Measurements from ENCODE around the gene MALSU1. TPM values are rescaled to one million over a fixed set of nuclear protein-coding genes. Genes with fewer than 3 reads are reported as not detected.
"Not testable (repeated sequence)": the region's sequence is repeated elsewhere in the genome, so short reads cannot be mapped to it uniquely, and the experiment has no call there.

Gene MALSU1
- total RNA-seq, 6 experiments from 2014 or later, result 36.7 to 55.1 (median 44.7) TPM

DNA sequence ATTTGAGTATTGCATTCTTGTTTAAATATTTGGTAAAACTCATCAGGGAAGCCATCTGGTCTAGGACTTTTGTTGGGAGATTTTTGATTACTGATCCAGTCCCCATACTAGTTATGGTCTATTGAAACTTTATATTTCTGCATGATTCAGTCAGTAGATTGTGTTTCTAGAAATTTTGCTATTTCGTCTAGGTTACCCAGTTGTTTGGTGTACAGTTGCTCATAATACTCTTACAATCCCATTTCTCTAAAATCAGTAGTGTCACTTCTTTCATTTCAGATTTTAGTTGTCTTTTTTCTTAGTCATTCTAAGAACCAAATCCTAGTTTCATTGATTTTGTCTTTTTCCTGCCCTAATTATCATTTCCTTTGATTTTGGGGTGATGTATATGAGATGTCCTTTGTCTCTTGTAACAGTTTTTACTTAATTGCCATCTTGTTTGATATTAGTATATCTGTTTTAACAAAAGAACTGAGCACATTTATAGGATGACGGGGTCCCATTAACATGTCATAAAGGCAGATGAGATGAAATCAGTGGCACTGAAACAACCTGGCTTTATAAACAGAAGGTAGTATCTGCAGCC is 7.9 kb downstream of the MALSU1 start:
- no peak for ATAC-seq

GRCh38 chr7:23308754-23309153 is 9.6 kb downstream of the MALSU1 start:
- intact Hi-C loops (cut with DNase I), result no loop called here
- 72% methylated on average over 6 of the region's 6 CpGs for WGBS (ENCODE audit: insufficient coverage, low coverage, low lambda C conversion rate, missing lambda C conversion rate)
- Histone ChIP-seq H3K27ac (no peak overlapping the region), H3K4me3 (no peak overlapping the region), H3K9me3 (no peaks in the 10 kb centered on the region), H3K36me3 (peaks cover 0 to 33% (median 9%) of the 10 kb centered on the region in 4 donors), H3K27me3 (no peaks in the 10 kb centered on the region), H3K4me1 (no peaks in the 10 kb centered on the region)
- no peak for ATAC-seq
- DNase-seq, result no peak
- TF ChIP-seq POLR2A (IDR thresholded peaks at IDR 0.05) (no peak), CTCF (IDR thresholded peaks at IDR 0.05) (no peak)

More for the DNA sequence above, 7.9 kb downstream of the MALSU1 start:
- Histone ChIP-seq H3K27me3 (no peaks in the 10 kb centered on the region), H3K4me3 (no peak overlapping the region), H3K4me1 (no peaks in the 10 kb centered on the region), H3K27ac (no peak overlapping the region), H3K9me3 (no peaks in the 10 kb centered on the region), H3K36me3 (peaks cover 0 to 42% (median 9%) of the 10 kb centered on the region in 4 donors)
- intact Hi-C loops (cut with DNase I), result no loop called here
- WGBS (ENCODE audit: insufficient coverage, low coverage, low lambda C conversion rate, missing lambda C conversion rate), result 92% methylated on average over 2 of the region's 2 CpGs
- DNase-seq, result no peak
- TF ChIP-seq POLR2A (IDR thresholded peaks at IDR 0.05), result no peak
- no peak for TF ChIP-seq CTCF (IDR thresholded peaks at IDR 0.05)

- H3K27me3 ChIP-seq; H3K9me3 ChIP-seq; ATAC-seq; DNase-seq; H3K4me3 ChIP-seq; H3K27ac ChIP-seq; H3K4me1 ChIP-seq; intact Hi-C loops (cut with DNase I): not testable (repeated sequence)
- WGBS (ENCODE audit: insufficient coverage, low coverage, low lambda C conversion rate, missing lambda C conversion rate), result 63% methylated on average over 1 of the region's 2 CpGs
- peaks cover 0 to 28% (median 9%) of the 10 kb centered on the region in 4 donors for H3K36me3 ChIP-seq
These were observed 13.0 kb downstream of the MALSU1 start for GRCh38 chr7:23312141-23312540.

DNA sequence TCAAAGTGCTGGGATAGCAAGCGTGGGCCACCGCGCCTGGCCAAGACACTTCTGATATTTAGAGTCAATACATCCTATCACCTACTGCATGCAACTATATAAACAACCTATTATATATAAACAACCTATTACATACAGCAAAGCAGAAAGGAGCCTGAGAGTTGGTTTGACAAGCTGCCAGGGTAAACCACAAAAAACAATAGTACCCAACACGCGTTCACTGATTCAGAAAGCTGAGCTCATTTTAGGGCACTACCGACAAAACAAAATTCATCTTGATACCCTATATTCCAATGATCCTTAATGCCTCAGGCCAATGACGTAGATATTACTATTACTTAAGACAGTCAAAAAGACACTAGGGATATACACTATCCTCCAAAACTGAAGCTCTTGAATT is 16.2 kb downstream of the MALSU1 start:
- Histone ChIP-seq H3K27me3 (no peaks in the 10 kb centered on the region), H3K9me3 (no peaks in the 10 kb centered on the region), H3K4me3 (no peak overlapping the region), H3K36me3 (peaks cover 0 to 4% (median 0%) of the 10 kb centered on the region in 4 donors), H3K27ac (no peak overlapping the region), H3K4me1 (peaks cover 0 to 8% (median 3%) of the 10 kb centered on the region in 4 donors)
- DNase-seq, result no peak
- ATAC-seq, result no peak
- no peak for TF ChIP-seq CTCF (IDR thresholded peaks at IDR 0.05)
- no peak for TF ChIP-seq POLR2A (IDR thresholded peaks at IDR 0.05)
- intact Hi-C loops (cut with DNase I), result no loop called here
- 83% methylated on average over 7 of the region's 7 CpGs for WGBS (ENCODE audit: insufficient coverage, low coverage, low lambda C conversion rate, missing lambda C conversion rate)

- H3K4me1 ChIP-seq, result peaks cover 0 to 37% (median 6%) of the 10 kb centered on the region in 4 donors
- H3K36me3 ChIP-seq, result no peaks in the 10 kb centered on the region
- H3K27me3 ChIP-seq, result no peaks in the 10 kb centered on the region
- no peak overlapping the region for H3K27ac ChIP-seq
- WGBS (ENCODE audit: insufficient coverage, low coverage, low lambda C conversion rate, missing lambda C conversion rate), result 89% methylated on average over 1 of the region's 1 CpG
- H3K9me3 ChIP-seq, result no peaks in the 10 kb centered on the region
- DNase-seq (no peak), ATAC-seq (no peak)
- intact Hi-C loops (cut with DNase I), result no loop called here
- TF ChIP-seq POLR2A (IDR thresholded peaks at IDR 0.05), result no peak
- TF ChIP-seq CTCF (IDR thresholded peaks at IDR 0.05), result no peak
- no peak overlapping the region for H3K4me3 ChIP-seq
These were observed 32.0 kb downstream of the MALSU1 start for GRCh38 chr7:23331132-23331531.

All from right lobe of liver (tissue), 6 donors.